Neuronal stem cell (in vitro differentiated cells): ENCODE results near the gene OR13F1.

Experiments
- DNase-seq: peaks from one replicate; pipeline ENCODE4 v3.0.0-alpha.2; 2013; ENCODE audit warnings: low spot score
- H2AFZ ChIP-seq: one replicate; pipeline ENCODE4 v1.6.1; 2013; ENCODE audit warnings: mild to moderate bottlenecking, low read length, inconsistent platforms
- H2AK5ac ChIP-seq: 2 replicates; pipeline ENCODE4 v1.6.1; 2013; ENCODE audit warnings: low read depth, mild to moderate bottlenecking, inconsistent platforms, low read length, moderate library complexity, mixed read lengths
- H2BK120ac ChIP-seq: 2 replicates; pipeline ENCODE4 v1.6.1; 2013; ENCODE audit warnings: low read depth, mild to moderate bottlenecking, inconsistent platforms, low read length, moderate library complexity, mixed read lengths
- H2BK12ac ChIP-seq: one replicate; pipeline ENCODE4 v1.6.1; 2013; ENCODE audit warnings: low read length, inconsistent platforms
- H2BK15ac ChIP-seq: 2 replicates; pipeline ENCODE4 v1.6.1; 2013; ENCODE audit warnings: mild to moderate bottlenecking, low read length, inconsistent platforms, mixed read lengths
- H2BK5ac ChIP-seq: one replicate; pipeline ENCODE4 v1.6.1; 2013; ENCODE audit warnings: inconsistent platforms, mild to moderate bottlenecking, low read length, moderate library complexity
- H3K14ac ChIP-seq: one replicate; pipeline ENCODE4 v1.6.1; 2013; ENCODE audit warnings: low read length, inconsistent platforms
- H3K18ac ChIP-seq: 2 replicates; pipeline ENCODE4 v1.6.1; 2013; ENCODE audit warnings: low read length, inconsistent platforms
- H3K23ac ChIP-seq: 2 replicates; pipeline ENCODE4 v1.6.1; 2013; ENCODE audit warnings: low read depth, mild to moderate bottlenecking, mixed read lengths, low read length, inconsistent platforms; ENCODE audit not compliant: poor library complexity
- H3K27ac ChIP-seq: replicated peaks from 3 replicates; pipeline ENCODE4 v1.5.1; 2013; ENCODE audit warnings: low read length, inconsistent platforms
- H3K27me3 ChIP-seq, 3 experiments: 2 replicates each; pipeline ENCODE4 v1.6.1; 2013; ENCODE audit warnings: low read length in 3 of 3, mild to moderate bottlenecking in 2 of 3, inconsistent platforms in 1 of 3, low read depth in 1 of 3, mixed read lengths in 1 of 3, moderate library complexity in 1 of 3; ENCODE audit not compliant: control insufficient read depth in 3 of 3, insufficient read depth in 3 of 3
- H3K36me3 ChIP-seq, 2 donors: replicated peaks in 1 of 2; 2 replicates each; pipeline ENCODE4 v1.6.1; 2013; ENCODE audit warnings: low read length in 2 of 2; ENCODE audit not compliant: control insufficient read depth in 2 of 2, insufficient read depth in 2 of 2
- H3K4ac ChIP-seq: 2 replicates; pipeline ENCODE4 v1.6.1; 2013; ENCODE audit warnings: inconsistent platforms, mild to moderate bottlenecking, low read length, moderate library complexity
- H3K4me1 ChIP-seq, 2 donors: 1 replicate in 1 of 2; 2 replicates in 1 of 2; pipeline ENCODE4 v1.6.1; 2013; ENCODE audit warnings: low read length in 2 of 2, low read depth in 1 of 2; ENCODE audit not compliant: control insufficient read depth in 2 of 2, insufficient read depth in 1 of 2
- H3K4me2 ChIP-seq: one replicate; pipeline ENCODE4 v1.6.1; 2013; ENCODE audit warnings: mild to moderate bottlenecking, low read length, inconsistent platforms; ENCODE audit not compliant: insufficient read depth, poor library complexity, severe bottlenecking
- H3K4me3 ChIP-seq, 2 donors: 2 replicates each; pipeline ENCODE4 v1.5.1; 2013; ENCODE audit warnings: low read length in 2 of 2, mild to moderate bottlenecking in 2 of 2, inconsistent platforms in 1 of 2, moderate library complexity in 1 of 2
- H3K79me1 ChIP-seq: one replicate; pipeline ENCODE4 v1.6.1; 2013; ENCODE audit warnings: low read depth, mild to moderate bottlenecking, inconsistent platforms, low read length, moderate library complexity
- H3K9ac ChIP-seq: one replicate; pipeline ENCODE4 v1.6.1; 2013; ENCODE audit warnings: mild to moderate bottlenecking, low read depth, low read length, inconsistent platforms; ENCODE audit not compliant: poor library complexity
- H3K9me3 ChIP-seq, 2 donors: replicated peaks in 1 of 2; 2 replicates each; pipeline versions ENCODE3 to v1.6.1; 2013; ENCODE audit warnings: low read length in 2 of 2, mild to moderate bottlenecking in 2 of 2, inconsistent platforms in 1 of 2, low read depth in 1 of 2, mixed read lengths in 1 of 2, moderate library complexity in 1 of 2; ENCODE audit not compliant: control insufficient read depth in 2 of 2, insufficient read depth in 1 of 2
- H4K8ac ChIP-seq: one replicate; pipeline ENCODE4 v1.6.1; 2013; ENCODE audit warnings: low read depth, mild to moderate bottlenecking, inconsistent platforms, low read length, moderate library complexity
- H4K91ac ChIP-seq: one replicate; pipeline ENCODE4 v1.6.1; 2013; ENCODE audit warnings: low read length, low read depth, mild to moderate bottlenecking, inconsistent platforms; ENCODE audit not compliant: poor library complexity
- WGBS, 2 donors: extraction: QIAGEN DNeasy Blood & Tissue Kit; methylation state at CpG; one replicate each; pipeline ENCODE4 v1.1.7; 2013; ENCODE audit warnings: missing lambda C conversion rate in 2 of 2, mixed read lengths in 1 of 2; ENCODE audit not compliant: insufficient read length in 2 of 2, insufficient replicate concordance in 1 of 2; ENCODE audit errors: extremely low coverage in 2 of 2; 5-methylcytosine and 5-hydroxymethylcytosine counted together

The OR13F1 gene

GRCh38 chr9:104482921-104483570 is 21.0 kb upstream of the OR13F1 start:
- Histone ChIP-seq H3K4me2 (no peak overlapping the region), H3K36me3 (no peaks in the 10 kb centered on the region), H3K4ac (no peak overlapping the region), H3K4me3 (no peak overlapping the region), H2BK12ac (no peak overlapping the region), H2BK5ac (no peak overlapping the region), H3K23ac (no peak overlapping the region), H3K14ac (no peak overlapping the region), H3K18ac (no peak overlapping the region), H3K79me1 (no peaks in the 10 kb centered on the region), H4K91ac (no peak overlapping the region), H2BK120ac (no peak overlapping the region), H3K27me3 (no peaks in the 10 kb centered on the region), H2AFZ (no peak overlapping the region), H3K27ac (no peak overlapping the region), H3K9ac (no peak overlapping the region), H2BK15ac (no peak overlapping the region), H3K4me1 (no peaks in the 10 kb centered on the region), H4K8ac (no peak overlapping the region), H3K9me3 (no peaks in the 10 kb centered on the region), H2AK5ac (no peak overlapping the region)
- no CpG with 5 or more reads among the region's 5 CpGs for WGBS, 2 donors
- DNase-seq: no peak

- Histone ChIP-seq H2AK5ac (no peak overlapping the region), H3K36me3 (no peaks in the 10 kb centered on the region), H2BK5ac (no peak overlapping the region), H4K8ac (no peak overlapping the region), H3K9me3 (no peaks in the 10 kb centered on the region), H3K4ac (no peak overlapping the region), H3K18ac (no peak overlapping the region), H3K27ac (no peak overlapping the region), H3K4me1 (no peaks in the 10 kb centered on the region), H3K14ac (no peak overlapping the region), H3K79me1 (no peaks in the 10 kb centered on the region), H4K91ac (no peak overlapping the region), H2BK15ac (no peak overlapping the region), H3K9ac (no peak overlapping the region), H3K4me3 (no peak overlapping the region), H2AFZ (no peak overlapping the region), H3K23ac (no peak overlapping the region), H2BK120ac (no peak overlapping the region), H2BK12ac (no peak overlapping the region), H3K4me2 (no peak overlapping the region), H3K27me3 (no peaks in the 10 kb centered on the region)
- no CpG with 5 or more reads among the region's 2 CpGs for WGBS, 2 donors
- DNase-seq: no peak
Measured at GRCh38 chr9:104485014-104485413, 19.0 kb upstream of the OR13F1 start.

- no peak overlapping the region for H4K8ac ChIP-seq
Measured at GRCh38 chr9:104494808-104495207, 9.3 kb upstream of the OR13F1 start.

GRCh38 chr9:104503440-104503839 is 623 bp upstream of the OR13F1 start:
- no peak overlapping the region for H4K91ac ChIP-seq
- H3K27me3 ChIP-seq: no peaks in the 10 kb centered on the region
- no peak overlapping the region for H3K27ac ChIP-seq
- H3K79me1 ChIP-seq: no peaks in the 10 kb centered on the region
- no peaks in the 10 kb centered on the region for H3K9me3 ChIP-seq
- H2BK12ac ChIP-seq: no peak overlapping the region
- H3K4me1 ChIP-seq: no peaks in the 10 kb centered on the region
- H2AK5ac ChIP-seq: no peak overlapping the region
- no peak overlapping the region for H3K4ac ChIP-seq
- H3K23ac ChIP-seq: no peak overlapping the region
- H2BK5ac ChIP-seq: no peak overlapping the region
- no peak overlapping the region for H3K9ac ChIP-seq
- H3K4me3 ChIP-seq: no peak overlapping the region
- H2AFZ ChIP-seq: no peak overlapping the region
- H2BK15ac ChIP-seq: no peak overlapping the region
- no peak overlapping the region for H3K4me2 ChIP-seq
- no peak overlapping the region for H3K18ac ChIP-seq
- no peak overlapping the region for H3K14ac ChIP-seq
- H4K8ac ChIP-seq: no peak overlapping the region
- H3K36me3 ChIP-seq: no peaks in the 10 kb centered on the region
- no peak overlapping the region for H2BK120ac ChIP-seq
- no peak for DNase-seq

More at GRCh38 chr9:104494808-104495207, 9.3 kb upstream of the OR13F1 start:
- no CpG with 5 or more reads among the region's 3 CpGs for WGBS, 2 donors
- H2AK5ac ChIP-seq: no peak overlapping the region
- H2BK12ac ChIP-seq: no peak overlapping the region
- no peaks in the 10 kb centered on the region for H3K4me1 ChIP-seq
- no peak overlapping the region for H2BK5ac ChIP-seq
- H4K91ac ChIP-seq: no peak overlapping the region
- no peaks in the 10 kb centered on the region for H3K27me3 ChIP-seq
- no peak overlapping the region for H3K4me2 ChIP-seq
- no peak overlapping the region for H3K9ac ChIP-seq
- H3K18ac ChIP-seq: no peak overlapping the region
- no peak overlapping the region for H3K27ac ChIP-seq
- H3K36me3 ChIP-seq: peaks cover 0 to 2% of the 10 kb centered on the region in 2 donors
- H2BK15ac ChIP-seq: no peak overlapping the region
- H3K4ac ChIP-seq: no peak overlapping the region
- no peak overlapping the region for H3K14ac ChIP-seq
- no peak overlapping the region for H2AFZ ChIP-seq
- H3K4me3 ChIP-seq: no peak overlapping the region
- H2BK120ac ChIP-seq: no peak overlapping the region
- DNase-seq: no peak
- H3K23ac ChIP-seq: no peak overlapping the region
- no peaks in the 10 kb centered on the region for H3K79me1 ChIP-seq
- H3K9me3 ChIP-seq: no peaks in the 10 kb centered on the region
